SK-N-SH (cell line): ENCODE results near the gene KCNJ10. TPM values are rescaled to one million over a fixed set of nuclear protein-coding genes. Genes with fewer than 3 reads are reported as not detected.

Source experiments
- CTCF ChIA-PET: fragments of 300-600, 350-600 bp; formaldehyde crosslinking; extraction: SDS; loops from one replicate; lab custom pipeline; 2021; lab: Yijun Ruan, JAX
- POLR2A ChIA-PET: fragments of 350-600 bp; sonication (Branson Sonifier 250); formaldehyde crosslinking; extraction: SDS; loops from one replicate; lab custom pipeline; 2020; ENCODE audit warnings: antibody characterized with exemption, inconsistent platforms; lab: Yijun Ruan, JAX
- DNase-seq: peaks from one replicate; pipeline ENCODE4 v3.0.0; 2012
- H2AFZ ChIP-seq: fragments of 200-600 bp; sonication (generic); 2 replicates; pipeline ENCODE4 v1.8.1; 2016; ENCODE audit warnings: antibody characterized with exemption, mild to moderate bottlenecking, low read depth
- H3F3A ChIP-seq: fragments of 200-600 bp; sonication (generic); replicated peaks from 2 replicates; pipeline ENCODE3; 2016; ENCODE audit warnings: antibody characterized with exemption, mild to moderate bottlenecking; ENCODE audit not compliant: insufficient read depth
- H3K27ac ChIP-seq, 2 experiments: fragments of 200-500 bp in 1 of 2; fragments of 200-600 bp in 1 of 2; sonication (Bioruptor generic) in 1 of 2; sonication (generic), shearing (Covaris generic) in 1 of 2; 2 replicates each; pipeline versions ENCODE4 v1.5.1 to v1.6.1; 2014 to 2016; ENCODE audit warnings: low read depth in 2 of 2, inconsistent platforms in 1 of 2, low read length in 1 of 2, mild to moderate bottlenecking in 1 of 2, mixed read lengths in 1 of 2
- H3K27me3 ChIP-seq: fragments of 200-600 bp; sonication (generic), shearing (Covaris generic); 2 replicates; pipeline ENCODE4 v1.6.1; 2016; ENCODE audit warnings: mixed run types; ENCODE audit not compliant: insufficient read depth
- H3K36me3 ChIP-seq, 2 experiments: fragments of 200-500 bp in 1 of 2; fragments of 200-600 bp in 1 of 2; sonication (Bioruptor generic) in 1 of 2; sonication (generic) in 1 of 2; replicated peaks in 1 of 2; 2 replicates each; pipeline versions ENCODE3 to v1.5.1; 2014 to 2016; ENCODE audit warnings: low read length in 1 of 2, mild to moderate bottlenecking in 1 of 2; ENCODE audit not compliant: insufficient read depth in 2 of 2, control insufficient read depth in 1 of 2
- H3K4me1 ChIP-seq, 2 experiments: fragments of 200-500 bp in 1 of 2; fragments of 200-600 bp in 1 of 2; sonication (Bioruptor generic) in 1 of 2; sonication (generic), shearing (Covaris generic) in 1 of 2; 2 replicates each; pipeline versions ENCODE4 v1.5.1 to v1.6.1; 2014 to 2016; ENCODE audit warnings: low read depth in 1 of 2, low read length in 1 of 2, mixed run types in 1 of 2; ENCODE audit not compliant: insufficient read depth in 2 of 2, control insufficient read depth in 1 of 2
- H3K4me2 ChIP-seq: fragments of 200-600 bp; sonication (generic), shearing (Covaris generic); 2 replicates; pipeline ENCODE4 v1.6.1; 2017; ENCODE audit warnings: mixed run types
- H3K4me3 ChIP-seq, 2 experiments: fragments of 200-500 bp in 1 of 2; fragments of 200-600 bp in 1 of 2; sonication (Bioruptor generic) in 1 of 2; sonication (generic), shearing (Covaris generic) in 1 of 2; 2 replicates each; pipeline versions ENCODE4 v1.5.1 to v1.8.1; 2014 to 2016; ENCODE audit warnings: low read depth in 2 of 2, inconsistent platforms in 1 of 2, low read length in 1 of 2, mild to moderate bottlenecking in 1 of 2, mixed read lengths in 1 of 2, moderate library complexity in 1 of 2
- H3K79me2 ChIP-seq: fragments of 200-600 bp; sonication (generic); 2 replicates; pipeline ENCODE4 v1.8.1; 2017; ENCODE audit warnings: mild to moderate bottlenecking; ENCODE audit not compliant: insufficient read depth
- H3K9ac ChIP-seq: fragments of 200-600 bp; sonication (generic); 2 replicates; pipeline ENCODE4 v1.6.1; 2017; ENCODE audit warnings: mixed run types
- H3K9me2 ChIP-seq: fragments of 200-600 bp; sonication (generic); 2 replicates; pipeline ENCODE4 v1.6.1; 2017; ENCODE audit warnings: mixed run types
- H3K9me3 ChIP-seq: fragments of 200-600 bp; sonication (generic); 2 replicates; pipeline ENCODE4 v1.6.1; 2017; ENCODE audit warnings: mixed run types, mild to moderate bottlenecking, moderate library complexity
- H4K20me1 ChIP-seq: fragments of 200-600 bp; sonication (generic); 2 replicates; pipeline ENCODE4 v1.6.1; 2017; ENCODE audit warnings: mild to moderate bottlenecking, mixed run types; ENCODE audit not compliant: insufficient read depth
- EP300 ChIP-seq, 2 experiments: IDR thresholded peaks; 2 replicates each; pipeline versions ENCODE4 v1.4.0 to v1.6.1; 2012; ENCODE audit warnings: borderline replicate concordance in 1 of 2, low read depth in 1 of 2, low read length in 1 of 2
- EZH2phosphoT487 ChIP-seq: fragments of 200-600 bp; sonication (generic); IDR thresholded peaks from 2 replicates; pipeline ENCODE4 v1.6.1; 2017; ENCODE audit warnings: low read depth, mixed run types, mild to moderate bottlenecking, antibody characterized with exemption, moderate library complexity, borderline replicate concordance
- FOSL2 ChIP-seq: IDR thresholded peaks from 2 replicates; pipeline ENCODE4 v1.4.0; 2012; ENCODE audit warnings: low read depth, mild to moderate bottlenecking, moderate library complexity, borderline replicate concordance
- FOXM1 ChIP-seq: IDR thresholded peaks from 2 replicates; pipeline ENCODE4 v1.4.0; 2012; ENCODE audit warnings: low read depth, mild to moderate bottlenecking
- GABPA ChIP-seq: IDR thresholded peaks from 2 replicates; pipeline ENCODE4 v1.4.0; 2012; ENCODE audit warnings: low read depth, mild to moderate bottlenecking
- GATA2 ChIP-seq: sonication (generic); formaldehyde crosslinking; IDR thresholded peaks from 2 replicates; pipeline ENCODE4 v1.5.0; 2020; ENCODE audit warnings: mild to moderate bottlenecking, missing genetic modification reagents
- JUND ChIP-seq: IDR thresholded peaks from 2 replicates; pipeline ENCODE4 v1.4.0; 2012
- MEF2A ChIP-seq: IDR thresholded peaks from 2 replicates; pipeline ENCODE4 v1.4.0; 2012; ENCODE audit warnings: low read depth, borderline replicate concordance
- MXI1 ChIP-seq: IDR thresholded peaks from 2 replicates; pipeline ENCODE4 v1.6.1; 2012; ENCODE audit warnings: mild to moderate bottlenecking, low read depth, low read length, improper control_type of control experiment
- RAD21 ChIP-seq: IDR thresholded peaks from 2 replicates; pipeline ENCODE4 v1.6.1; 2012; ENCODE audit warnings: mild to moderate bottlenecking, low read length
- RCOR1 ChIP-seq: fragments of 150-350 bp; IDR thresholded peaks from 2 replicates; pipeline ENCODE4 v1.6.1; 2017; ENCODE audit warnings: antibody characterized with exemption, low read length
- RFX5 ChIP-seq: IDR thresholded peaks from 2 replicates; pipeline ENCODE4 v1.6.1; 2012; ENCODE audit warnings: mild to moderate bottlenecking, improper control_type of control experiment, low read length
- SMC3 ChIP-seq: IDR thresholded peaks from 2 replicates; pipeline ENCODE4 v1.6.1; 2012; ENCODE audit warnings: low read depth, low read length, improper control_type of control experiment
- WGBS: methylation state at CpG from one replicate; pipeline ENCODE4 v1.1.6; 2017; ENCODE audit warnings: low lambda C conversion rate; 5-methylcytosine and 5-hydroxymethylcytosine counted together
- polyA plus RNA-seq, 3 experiments: library from polyadenylated mRNA; depleted of rRNA; stranded (reverse); fragments of >200 nt; gene quantifications; 2 replicates each; pipeline ENCODE4 v1.2.3, GENCODE V29; 2012
- TF ChIP-seq, protein P1 (sequence below): IDR thresholded peaks from 2 replicates; pipeline ENCODE4 v1.4.0; 2012; ENCODE audit warnings: low read depth, borderline replicate concordance
- TF ChIP-seq, protein P2 (sequence below): IDR thresholded peaks from 2 replicates; pipeline ENCODE4 v1.6.1; 2012; ENCODE audit warnings: mild to moderate bottlenecking, low read depth, low read length, moderate library complexity
- TF ChIP-seq, protein P3 (sequence below): IDR thresholded peaks from 2 replicates; pipeline ENCODE4; 2012

The KCNJ10 gene
- polyA plus RNA-seq, 1 of the 3 experiments (the other 2 are of a cell fraction), result not detected

DNA sequence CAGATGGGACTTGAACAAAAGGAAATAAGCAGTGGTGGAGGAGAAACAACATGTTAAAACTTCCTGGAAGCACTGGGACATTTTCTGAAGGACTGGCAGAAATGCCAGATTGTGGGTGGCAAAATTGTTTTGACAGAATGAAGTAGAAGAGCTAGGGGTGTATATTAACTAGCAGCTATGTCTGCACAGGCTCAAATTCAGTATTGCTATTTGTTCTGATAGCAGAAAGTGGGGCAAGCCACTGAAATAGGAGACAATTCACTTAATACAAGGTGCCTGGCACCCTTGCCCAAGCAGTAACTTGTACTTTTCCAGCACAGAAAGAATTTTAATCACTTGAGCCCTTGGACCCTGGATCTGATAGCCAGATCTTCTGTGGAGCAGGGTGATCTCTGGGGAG is 26.4 kb downstream of the KCNJ10 start:
- ChIA-PET CTCF (interaction anchor here (1.6 to 7.8 kb wide), 3 partner anchors 15 to 43 kb away, joined by 3 to 163 read pairs (median 123); partner anchors contain the start of genes KCNJ10 and KCNJ9), POLR2A (no interaction called here)
- no peak overlapping the region for H3K4me3 ChIP-seq
- H4K20me1 ChIP-seq, result no peaks in the 10 kb centered on the region
- no peak overlapping the region for H3K9ac ChIP-seq
- no peaks in the 10 kb centered on the region for H3K79me2 ChIP-seq
- no peak overlapping the region for H2AFZ ChIP-seq
- no peaks in the 10 kb centered on the region for H3F3A ChIP-seq
- no peak overlapping the region for H3K4me2 ChIP-seq
- peaks cover 25% of the 10 kb centered on the region; the same call in 1 of the 2 replicates for H3K27me3 ChIP-seq
- H3K9me2 ChIP-seq, result no peaks in the 10 kb centered on the region
- no peak overlapping the region for H3K27ac ChIP-seq
- TF ChIP-seq SMC3 (no peak), EP300 (IDR thresholded peaks at IDR 0.05; ENCODE audit: borderline replicate concordance in 1 of 2, low read depth in 1 of 2, low read length in 1 of 2) (no peak), MEF2A (no peak), EZH2phosphoT487 (no peak), RAD21 (no peak), FOXM1 (no peak), RCOR1 (no peak), MXI1 (no peak)
- TF ChIP-seq, protein P1, sequence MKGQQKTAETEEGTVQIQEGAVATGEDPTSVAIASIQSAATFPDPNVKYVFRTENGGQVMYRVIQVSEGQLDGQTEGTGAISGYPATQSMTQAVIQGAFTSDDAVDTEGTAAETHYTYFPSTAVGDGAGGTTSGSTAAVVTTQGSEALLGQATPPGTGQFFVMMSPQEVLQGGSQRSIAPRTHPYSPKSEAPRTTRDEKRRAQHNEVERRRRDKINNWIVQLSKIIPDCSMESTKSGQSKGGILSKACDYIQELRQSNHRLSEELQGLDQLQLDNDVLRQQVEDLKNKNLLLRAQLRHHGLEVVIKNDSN, result no peak
- no peaks in the 10 kb centered on the region for H3K36me3 ChIP-seq
- no peak for DNase-seq
- H3K9me3 ChIP-seq, result no peaks in the 10 kb centered on the region
- peaks cover 0 to 11% of the 10 kb centered on the region in 2 experiments; a peak in 2 of 4 replicates for H3K4me1 ChIP-seq

DNA sequence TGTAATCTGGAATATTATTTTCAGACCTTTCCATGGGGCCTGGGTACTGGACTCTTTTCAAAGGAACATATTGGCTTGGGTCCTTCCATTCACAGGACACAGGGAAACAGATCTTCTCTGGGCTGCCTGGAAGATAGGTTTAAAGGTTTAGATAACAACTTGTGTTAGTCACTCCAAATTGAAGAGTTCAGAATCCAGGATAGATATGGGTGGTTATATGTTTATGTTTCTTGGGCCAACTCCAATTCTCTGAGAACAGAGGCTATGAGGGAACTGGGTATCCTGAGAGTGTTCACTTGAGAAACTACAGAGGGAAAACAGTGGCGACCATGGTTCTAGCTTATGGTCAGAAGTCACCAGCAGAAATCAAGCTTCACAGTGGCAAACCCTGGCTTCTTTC is 29.5 kb downstream of the KCNJ10 start:
- ChIA-PET CTCF (interaction anchor here (1.0 to 5.5 kb wide), 3 partner anchors 35 to 45 kb away, joined by 4 to 22 read pairs (median 5); no protein-coding TSS in a partner anchor), POLR2A (no interaction called here)
- 100% methylated on average over 1 of the region's 1 CpG for WGBS

More for the DNA sequence above, 29.5 kb downstream of the KCNJ10 start:
- Histone ChIP-seq H3K4me2 (no peak overlapping the region), H3K4me1 (no peaks in the 10 kb centered on the region), H3K27ac (no peak overlapping the region), H3K9me2 (no peaks in the 10 kb centered on the region), H3K27me3 (peaks cover 13% of the 10 kb centered on the region; the same call in 1 of the 2 replicates), H3K79me2 (no peaks in the 10 kb centered on the region), H3K4me3 (no peak overlapping the region), H3K36me3 (no peaks in the 10 kb centered on the region), H4K20me1 (no peaks in the 10 kb centered on the region), H3K9me3 (no peaks in the 10 kb centered on the region), H3F3A (no peaks in the 10 kb centered on the region), H2AFZ (no peak overlapping the region), H3K9ac (no peak overlapping the region)
- no peak for DNase-seq
- TF ChIP-seq MEF2A (no peak), GABPA (no peak), FOSL2 (no peak), RFX5 (no peak), EZH2phosphoT487 (no peak), JUND (no peak), GATA2 (no peak)
- TF ChIP-seq, protein P2, sequence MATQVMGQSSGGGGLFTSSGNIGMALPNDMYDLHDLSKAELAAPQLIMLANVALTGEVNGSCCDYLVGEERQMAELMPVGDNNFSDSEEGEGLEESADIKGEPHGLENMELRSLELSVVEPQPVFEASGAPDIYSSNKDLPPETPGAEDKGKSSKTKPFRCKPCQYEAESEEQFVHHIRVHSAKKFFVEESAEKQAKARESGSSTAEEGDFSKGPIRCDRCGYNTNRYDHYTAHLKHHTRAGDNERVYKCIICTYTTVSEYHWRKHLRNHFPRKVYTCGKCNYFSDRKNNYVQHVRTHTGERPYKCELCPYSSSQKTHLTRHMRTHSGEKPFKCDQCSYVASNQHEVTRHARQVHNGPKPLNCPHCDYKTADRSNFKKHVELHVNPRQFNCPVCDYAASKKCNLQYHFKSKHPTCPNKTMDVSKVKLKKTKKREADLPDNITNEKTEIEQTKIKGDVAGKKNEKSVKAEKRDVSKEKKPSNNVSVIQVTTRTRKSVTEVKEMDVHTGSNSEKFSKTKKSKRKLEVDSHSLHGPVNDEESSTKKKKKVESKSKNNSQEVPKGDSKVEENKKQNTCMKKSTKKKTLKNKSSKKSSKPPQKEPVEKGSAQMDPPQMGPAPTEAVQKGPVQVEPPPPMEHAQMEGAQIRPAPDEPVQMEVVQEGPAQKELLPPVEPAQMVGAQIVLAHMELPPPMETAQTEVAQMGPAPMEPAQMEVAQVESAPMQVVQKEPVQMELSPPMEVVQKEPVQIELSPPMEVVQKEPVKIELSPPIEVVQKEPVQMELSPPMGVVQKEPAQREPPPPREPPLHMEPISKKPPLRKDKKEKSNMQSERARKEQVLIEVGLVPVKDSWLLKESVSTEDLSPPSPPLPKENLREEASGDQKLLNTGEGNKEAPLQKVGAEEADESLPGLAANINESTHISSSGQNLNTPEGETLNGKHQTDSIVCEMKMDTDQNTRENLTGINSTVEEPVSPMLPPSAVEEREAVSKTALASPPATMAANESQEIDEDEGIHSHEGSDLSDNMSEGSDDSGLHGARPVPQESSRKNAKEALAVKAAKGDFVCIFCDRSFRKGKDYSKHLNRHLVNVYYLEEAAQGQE, result no peak
- TF ChIP-seq, protein P3, sequence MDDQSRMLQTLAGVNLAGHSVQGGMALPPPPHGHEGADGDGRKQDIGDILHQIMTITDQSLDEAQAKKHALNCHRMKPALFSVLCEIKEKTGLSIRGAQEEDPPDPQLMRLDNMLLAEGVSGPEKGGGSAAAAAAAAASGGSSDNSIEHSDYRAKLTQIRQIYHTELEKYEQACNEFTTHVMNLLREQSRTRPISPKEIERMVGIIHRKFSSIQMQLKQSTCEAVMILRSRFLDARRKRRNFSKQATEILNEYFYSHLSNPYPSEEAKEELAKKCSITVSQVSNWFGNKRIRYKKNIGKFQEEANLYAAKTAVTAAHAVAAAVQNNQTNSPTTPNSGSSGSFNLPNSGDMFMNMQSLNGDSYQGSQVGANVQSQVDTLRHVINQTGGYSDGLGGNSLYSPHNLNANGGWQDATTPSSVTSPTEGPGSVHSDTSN, result no peak
